ENCODE data around the gene PRR33. TPM values are rescaled to one million over a fixed set of nuclear protein-coding genes. Genes with fewer than 3 reads are reported as not detected.
"Not testable (repeated sequence)": the region's sequence is repeated elsewhere in the genome, so short reads cannot be mapped to it uniquely, and the experiment has no call there.

PRR33 gene
- total RNA-seq (2021; ENCODE audit: unreplicated experiment) (not detected), Bru-seq, nascent RNA (not detected), BruChase-seq, experiment 1, labeled RNA remaining after a 6-hour chase (not detected), BruChase-seq, experiment 2, labeled RNA remaining after a 2-hour chase (not detected)
- polyA plus RNA-seq (2012), result 0.03 TPM in 1 of 2 replicates, not detected in the other
- long read RNA-seq, result 0 reads

GRCh38 chr11:1891831-1892115, at the start of gene PRR33:
Gene PRR33 (minus strand): TSS chr11:1891895. CDS start chr11:1890584, 1,311 bp downstream.
- ChIA-PET CTCF (no interaction called here), RAD21 (ENCODE audit: low non-redundant PET in 1 of 2, low total read pairs in 2 of 2, uncharacterized antibody in 2 of 2, unreplicated experiment in 2 of 2) (no interaction called here), POLR2A (no interaction called here)
- Histone ChIP-seq H3K9ac (ENCODE audit: low read length) (no peak within 1 kb of the TSS), H3K9me2 (ENCODE audit: insufficient read depth) (no peaks in the 10 kb centered on the region), H3K9me3 (ENCODE audit: control insufficient read depth in 1 of 2, insufficient read depth in 1 of 2, low read depth in 1 of 2, low read length in 2 of 2) (no peaks in the 10 kb centered on the region), H2AFZ (ENCODE audit: low read depth, low read length, poor library complexity, severe bottlenecking) (no peak within 1 kb of the TSS), H3K4me3 (replicated peaks in 1 of 2; ENCODE audit: low read depth in 1 of 2, low read length in 2 of 2) (no peak within 1 kb of the TSS), H4K20me1 (ENCODE audit: insufficient read depth) (no peaks in the 10 kb centered on the region), H3K4me2 (ENCODE audit: low read length) (no peak within 1 kb of the TSS), H3K27me3 (ENCODE audit: insufficient read depth, low read length) (peaks cover 16% of the 10 kb centered on the region; the same call in 1 of the 2 replicates), H3K79me2 (ENCODE audit: insufficient read depth, low read length) (no peaks in the 10 kb centered on the region), H3K4me1 (ENCODE audit: control insufficient read depth in 1 of 2, insufficient read depth in 2 of 2, low read length in 2 of 2) (no peaks in the 10 kb centered on the region), H3K36me3 (ENCODE audit: control insufficient read depth in 1 of 2, insufficient read depth in 2 of 2, low read length in 2 of 2) (no peaks in the 10 kb centered on the region), H3K27ac (ENCODE audit: low read depth, low read length) (no peak within 1 kb of the TSS)
- DNase-seq (ENCODE audit: low read depth, low spot score) (no peak), ATAC-seq (no peak)
- no peak for TF ChIP-seq POLR2AphosphoS5 (IDR thresholded peaks at IDR 0.05; ENCODE audit: low read depth, low read length)
- TF ChIP-seq JUND (IDR thresholded peaks at IDR 0.05), result no peak
- TF ChIP-seq ZNF274 (IDR thresholded peaks at IDR 0.05; ENCODE audit: low read depth, low read length), result no peak
- intact Hi-C loops (cut with micrococcal nuclease), result loop anchor here (10.0 kb wide), 1 partner anchor 53 kb away; the partner anchor contains the start of gene MRPL23
- no TSS peak for BruUV-seq (replicated peaks)

DNA sequence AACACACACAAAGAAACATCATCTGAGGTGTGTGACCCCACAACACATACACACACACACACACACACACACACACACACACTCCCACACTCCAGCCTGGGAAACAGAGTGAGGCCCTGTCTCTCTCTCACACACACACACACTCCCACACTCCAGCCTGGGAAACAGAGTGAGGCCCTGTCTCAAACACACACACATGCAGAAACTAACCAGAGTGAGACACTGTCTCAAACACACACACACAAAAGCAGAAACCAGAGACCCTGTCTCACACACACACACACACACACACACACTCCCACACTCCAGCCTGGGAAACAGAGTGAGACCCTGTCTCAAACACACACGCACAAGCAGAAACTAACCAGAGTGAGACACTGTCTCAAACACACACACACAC, 48.1 kb upstream of the PRR33 start:
- H3K36me3 ChIP-seq (ENCODE audit: control insufficient read depth in 1 of 2, insufficient read depth in 2 of 2, low read length in 2 of 2); H3K4me3 ChIP-seq (replicated peaks in 1 of 2; ENCODE audit: low read depth in 1 of 2, low read length in 2 of 2); H3K27me3 ChIP-seq (ENCODE audit: insufficient read depth, low read length); RAD21 ChIA-PET (ENCODE audit: low non-redundant PET in 1 of 2, low total read pairs in 2 of 2, uncharacterized antibody in 2 of 2, unreplicated experiment in 2 of 2); BruUV-seq (replicated peaks); CTCF ChIA-PET; H2AFZ ChIP-seq (ENCODE audit: low read depth, low read length, poor library complexity, severe bottlenecking); H3K9me3 ChIP-seq (ENCODE audit: control insufficient read depth in 1 of 2, insufficient read depth in 1 of 2, low read depth in 1 of 2, low read length in 2 of 2); H4K20me1 ChIP-seq (ENCODE audit: insufficient read depth); H3K79me2 ChIP-seq (ENCODE audit: insufficient read depth, low read length); H3K4me1 ChIP-seq (ENCODE audit: control insufficient read depth in 1 of 2, insufficient read depth in 2 of 2, low read length in 2 of 2); POLR2A ChIA-PET; DNase-seq (ENCODE audit: low read depth, low spot score); H3K27ac ChIP-seq (ENCODE audit: low read depth, low read length); ATAC-seq; H3K9ac ChIP-seq (ENCODE audit: low read length); H3K4me2 ChIP-seq (ENCODE audit: low read length); H3K9me2 ChIP-seq (ENCODE audit: insufficient read depth): not testable (repeated sequence)
- intact Hi-C loops (cut with micrococcal nuclease), result loop anchor here (10.0 kb wide), 1 partner anchor 45 kb away; the partner anchor contains the start of gene PRR33
